Epithelial cell of proximal tubule (primary cell): Measurements from ENCODE around the gene NLGN1. TPM values are rescaled to one million over a fixed set of nuclear protein-coding genes. Genes with fewer than 3 reads are reported as not detected.
A peak's percentile ranks its signal among the peaks of the same experiment; 100 is the strongest.

ENCODE experiments used
- DNase-seq: peaks from one replicate; pipeline ENCODE4 v3.0.0-alpha.2; 2011; ENCODE audit warnings: low read depth
- H3K4me3 ChIP-seq: 2 replicates; pipeline ENCODE4 v1.5.1; 2011; ENCODE audit warnings: low read depth, mild to moderate bottlenecking, low read length
- CTCF ChIP-seq: conservative IDR thresholded peaks from 2 replicates; pipeline ENCODE4 v1.5.1; 2012; ENCODE audit warnings: low read depth, mild to moderate bottlenecking, low read length
- total RNA-seq: library from RNA; depleted of rRNA; stranded (reverse); fragments of >200 nt; gene quantifications from 2 replicates; pipeline ENCODE4 v1.2.3, GENCODE V29; 2015

Gene NLGN1
- total RNA-seq, 1 donor from 2014 or later: 1.9 TPM

GRCh38 chr3:173584093-173584837, 186.7 kb downstream of the NLGN1 start:
- H3K4me3 ChIP-seq: peak overlapping the region; percentile 74
- TF ChIP-seq CTCF: peak; percentile 79
- no peak for DNase-seq

- H3K4me3 ChIP-seq: peak overlapping the region; percentile 74
- no peak for TF ChIP-seq CTCF
- DNase-seq: no peak
Observed at GRCh38 chr3:173584838-173585831, 187.6 kb downstream of the NLGN1 start.

- no peak for TF ChIP-seq CTCF
- no peak for DNase-seq
- H3K4me3 ChIP-seq: peak overlapping the region; percentile 74
Observed at GRCh38 chr3:173586166-173586565, 188.6 kb downstream of the NLGN1 start.

GRCh38 chr3:173587055-173587454, 189.5 kb downstream of the NLGN1 start:
- TF ChIP-seq CTCF: no peak
- no peak for DNase-seq
- no peak overlapping the region for H3K4me3 ChIP-seq

GRCh38 chr3:173588556-173588955, 191.0 kb downstream of the NLGN1 start:
- DNase-seq: no peak
- TF ChIP-seq CTCF: no peak
- H3K4me3 ChIP-seq: no peak overlapping the region

- DNase-seq: no peak
- TF ChIP-seq CTCF: no peak
- H3K4me3 ChIP-seq: no peak overlapping the region
Observed at GRCh38 chr3:173589116-173589515, 191.6 kb downstream of the NLGN1 start.
